GM12872 (cell line): ENCODE results near the gene REPS2.

Source experiments
- CTCF ChIP-seq: IDR thresholded peaks from 3 replicates; pipeline ENCODE4 v1.5.1; 2011; ENCODE audit warnings: low read depth, mild to moderate bottlenecking, low read length, moderate library complexity; ENCODE audit not compliant: insufficient read depth

The REPS2 gene

GRCh38 chrX:16992951-16993350 is 46.5 kb downstream of the REPS2 start:
- no peak for TF ChIP-seq CTCF

- peak; percentile 34; the same call in 2 of the 3 replicates for TF ChIP-seq CTCF
Measured at GRCh38 chrX:16993791-16994318, 47.4 kb downstream of the REPS2 start.

- TF ChIP-seq CTCF = no peak
Measured at GRCh38 chrX:16994736-16995135, 48.3 kb downstream of the REPS2 start.

GRCh38 chrX:16997313-16997712 is 50.9 kb downstream of the REPS2 start:
- no peak for TF ChIP-seq CTCF

GRCh38 chrX:16999275-16999674 is 52.8 kb downstream of the REPS2 start:
- TF ChIP-seq CTCF = no peak

- TF ChIP-seq CTCF = no peak
Measured at GRCh38 chrX:17000751-17001150, 54.3 kb downstream of the REPS2 start.

- TF ChIP-seq CTCF = no peak
Measured at GRCh38 chrX:17005712-17006368, 59.4 kb downstream of the REPS2 start.
